Testis (tissue), 5 donors: ENCODE data around the gene C1orf50. TPM values are rescaled to one million over a fixed set of nuclear protein-coding genes. Genes with fewer than 3 reads are reported as not detected.
"Not testable (repeated sequence)": the region's sequence is repeated elsewhere in the genome, so short reads cannot be mapped to it uniquely, and the experiment has no call there.

Source experiments
- DNase-seq: peaks from one replicate; pipeline ENCODE4 v3.0.0-alpha.2; 2019
- H3K27ac ChIP-seq, 2 donors: fragments of 200-600 bp; sonication (generic); one replicate each; pipeline ENCODE4 v1.5.1; 2019
- H3K27me3 ChIP-seq: fragments of 200-600 bp; sonication (generic); one replicate; pipeline ENCODE4 v1.5.1; 2019
- H3K36me3 ChIP-seq: fragments of 200-600 bp; sonication (generic); one replicate; pipeline ENCODE4 v1.5.1; 2017; ENCODE audit warnings: low read depth; ENCODE audit errors: missing control alignments
- H3K4me1 ChIP-seq: fragments of 200-600 bp; sonication (generic); one replicate; pipeline ENCODE4 v1.5.1; 2019
- H3K4me3 ChIP-seq, 2 donors: fragments of 200-600 bp; sonication (generic); one replicate each; pipeline ENCODE4 v1.5.1; 2017 to 2019
- H3K9me3 ChIP-seq: fragments of 200-600 bp; sonication (generic); one replicate; pipeline ENCODE4 v1.5.1; 2017
- POLR2A ChIP-seq: fragments of 450-650 bp; IDR thresholded peaks from one replicate; pipeline ENCODE4 v1.6.1; 2017; ENCODE audit warnings: antibody characterized with exemption, mild to moderate bottlenecking, moderate library complexity
- WGBS, 2 donors: methylation state at CpG; one replicate each; pipeline ENCODE4 v1.1.5; 2018; 5-methylcytosine and 5-hydroxymethylcytosine counted together
- intact Hi-C: fragments of 100-400 bp; cut with DNase I; formaldehyde crosslinking; loops from one replicate; pipeline ENCODE4 v1.15.1; 2023; ENCODE audit warnings: low total_unique reads
- long read RNA-seq, 2 donors: transcript quantifications; one replicate each; lab custom pipeline, GENCODE V29; 2026
- polyA plus RNA-seq: library from polyadenylated mRNA; stranded (reverse); fragments of 350-450 nt; fragmentation: Illumina TruSeq; extraction: RNeasy Lipid Tissue Mini Kit (QIAGEN cat#74804); gene quantifications from one replicate; pipeline ENCODE4 v1.2.3, GENCODE V29; 2014; ENCODE audit warnings: low read depth, low replicate concordance; ENCODE audit not compliant: insufficient read depth
- total RNA-seq, 2 donors: library from RNA; depleted of rRNA; stranded (reverse); fragments of >200 nt; gene quantifications; one replicate each; pipeline ENCODE4 v1.2.3, GENCODE V29; 2016
- TF ChIP-seq, protein P1 (sequence below), 3 experiments: fragments of 450-650 bp in 2 of 3; fragments of 200-600 bp in 1 of 3; sonication (generic) in 1 of 3; IDR thresholded peaks; one replicate each; pipeline ENCODE4 v1.5.1; 2016 to 2019; ENCODE audit warnings: antibody characterized with exemption in 3 of 3, mild to moderate bottlenecking in 2 of 3, moderate library complexity in 1 of 3

C1orf50 gene
- total RNA-seq (10 to 100 TPM in 1 of 2 donors, 1 to 10 TPM in 1; 9.4 to 10.2 TPM), polyA plus RNA-seq (21.8 TPM)
- long read RNA-seq, donor 1, full-length matches to known transcripts: 13 of 13 reads
- long read RNA-seq, donor 1, partial matches to known transcripts: 0 of 13 reads
- long read RNA-seq, donor 1, other reads (novel, unspliced or antisense): 0 of 13 reads
- long read RNA-seq, donor 2, full-length matches to known transcripts: 3 of 8 reads
- long read RNA-seq, donor 2, partial matches to known transcripts: 0 of 8 reads
- long read RNA-seq, donor 2, other reads (novel, unspliced or antisense): 5 of 8 reads

DNA sequence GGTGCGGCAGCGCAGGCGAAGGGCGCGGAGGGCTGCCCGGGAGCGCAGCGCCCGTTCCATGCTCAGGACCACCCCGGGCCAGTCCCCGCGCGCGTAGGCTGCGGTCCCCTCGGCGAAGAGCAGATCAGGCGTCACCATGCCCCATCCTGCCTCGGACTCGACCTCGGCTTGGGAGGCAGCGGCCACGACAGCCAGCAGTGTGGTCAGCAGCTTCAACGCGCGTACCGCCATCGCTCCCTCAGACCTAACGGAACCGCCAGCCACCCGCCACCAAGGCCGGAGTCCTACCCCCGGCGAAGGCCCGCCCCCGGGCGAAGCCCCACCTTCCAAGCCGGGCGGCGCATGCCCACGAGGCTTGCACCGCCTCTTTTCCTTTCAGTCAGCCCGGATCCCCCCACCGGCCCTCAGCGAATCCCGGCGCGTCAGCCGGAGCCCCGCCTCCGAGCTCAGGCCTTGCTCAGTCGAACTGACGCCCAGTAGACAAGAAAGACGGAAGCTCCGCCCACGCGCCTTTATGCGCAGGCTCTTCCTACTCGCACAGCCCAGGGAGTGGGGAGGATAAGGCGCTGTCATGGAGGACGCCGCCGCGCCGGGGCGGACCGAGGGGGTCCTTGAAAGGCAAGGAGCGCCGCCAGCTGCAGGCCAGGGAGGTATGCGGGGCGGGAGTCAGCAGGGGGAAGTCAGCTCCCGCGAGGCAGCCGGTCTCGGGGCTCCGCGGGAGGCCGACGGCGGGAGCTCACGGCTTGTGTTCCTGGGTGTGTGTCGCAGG lies at the start of gene C1orf50, which contains the start of gene P3H1:
Gene C1orf50, plus strand, starts transcription at position 509 of the 769 bp plus-strand sequence. Its CDS starts 63 bp downstream, at position 572.
Gene P3H1, minus strand, starts transcription at position 288 of the 769 bp plus-strand sequence. Its CDS starts 57 bp downstream, at position 231.
- H3K4me1 ChIP-seq: peaks cover 13% of the 10 kb centered on the region
- intact Hi-C loops: no loop called here
- H3K9me3 ChIP-seq: no peaks in the 10 kb centered on the region
- no peaks in the 10 kb centered on the region for H3K36me3 ChIP-seq
- DNase-seq: peak; percentile 100
- 0 to 1% methylated on average over 4 to 70 of the region's 82 CpGs for WGBS, 2 donors
- H3K4me3 ChIP-seq: peak within 1 kb of the TSS; percentile 90 to 94
- TF ChIP-seq, protein P1, sequence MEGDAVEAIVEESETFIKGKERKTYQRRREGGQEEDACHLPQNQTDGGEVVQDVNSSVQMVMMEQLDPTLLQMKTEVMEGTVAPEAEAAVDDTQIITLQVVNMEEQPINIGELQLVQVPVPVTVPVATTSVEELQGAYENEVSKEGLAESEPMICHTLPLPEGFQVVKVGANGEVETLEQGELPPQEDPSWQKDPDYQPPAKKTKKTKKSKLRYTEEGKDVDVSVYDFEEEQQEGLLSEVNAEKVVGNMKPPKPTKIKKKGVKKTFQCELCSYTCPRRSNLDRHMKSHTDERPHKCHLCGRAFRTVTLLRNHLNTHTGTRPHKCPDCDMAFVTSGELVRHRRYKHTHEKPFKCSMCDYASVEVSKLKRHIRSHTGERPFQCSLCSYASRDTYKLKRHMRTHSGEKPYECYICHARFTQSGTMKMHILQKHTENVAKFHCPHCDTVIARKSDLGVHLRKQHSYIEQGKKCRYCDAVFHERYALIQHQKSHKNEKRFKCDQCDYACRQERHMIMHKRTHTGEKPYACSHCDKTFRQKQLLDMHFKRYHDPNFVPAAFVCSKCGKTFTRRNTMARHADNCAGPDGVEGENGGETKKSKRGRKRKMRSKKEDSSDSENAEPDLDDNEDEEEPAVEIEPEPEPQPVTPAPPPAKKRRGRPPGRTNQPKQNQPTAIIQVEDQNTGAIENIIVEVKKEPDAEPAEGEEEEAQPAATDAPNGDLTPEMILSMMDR (IDR thresholded peaks at IDR 0.05): no peak
- TF ChIP-seq POLR2A: peak; percentile 88
- peak within 1 kb of the TSS; percentile 83 to 91 for H3K27ac ChIP-seq
- no peaks in the 10 kb centered on the region for H3K27me3 ChIP-seq

DNA sequence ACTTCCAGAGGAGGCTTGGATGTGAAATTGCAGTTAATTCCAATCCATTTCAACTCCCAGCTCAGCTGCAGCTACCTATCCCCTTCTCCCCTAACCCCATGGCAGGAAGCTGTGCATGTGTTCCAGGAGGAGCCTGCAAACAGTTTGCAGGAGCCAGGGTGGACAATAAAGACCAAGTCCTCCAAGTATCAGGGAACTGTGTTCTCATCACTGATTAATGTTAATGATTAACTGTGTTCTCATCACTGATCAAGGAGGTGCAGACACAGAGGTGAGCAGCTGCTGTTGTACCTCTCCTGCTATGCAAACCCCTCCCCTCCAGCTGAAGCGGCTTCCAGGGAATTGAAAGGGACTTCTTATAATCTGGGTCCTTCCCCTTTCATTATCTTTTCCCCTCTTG lies 46.2 kb upstream of the C1orf50 start:
- DNase-seq: no peak
- intact Hi-C loops: no loop called here
- Histone ChIP-seq H3K9me3 (no peaks in the 10 kb centered on the region), H3K27ac (no peak overlapping the region), H3K4me1 (no peaks in the 10 kb centered on the region), H3K36me3 (no peaks in the 10 kb centered on the region), H3K27me3 (no peaks in the 10 kb centered on the region), H3K4me3 (no peak overlapping the region)
- no peak for TF ChIP-seq POLR2A
- TF ChIP-seq, protein P1 (IDR thresholded peaks at IDR 0.05): no peak
- WGBS, 2 donors: 89 to 92% methylated on average over 1 of the region's 1 CpG

DNA sequence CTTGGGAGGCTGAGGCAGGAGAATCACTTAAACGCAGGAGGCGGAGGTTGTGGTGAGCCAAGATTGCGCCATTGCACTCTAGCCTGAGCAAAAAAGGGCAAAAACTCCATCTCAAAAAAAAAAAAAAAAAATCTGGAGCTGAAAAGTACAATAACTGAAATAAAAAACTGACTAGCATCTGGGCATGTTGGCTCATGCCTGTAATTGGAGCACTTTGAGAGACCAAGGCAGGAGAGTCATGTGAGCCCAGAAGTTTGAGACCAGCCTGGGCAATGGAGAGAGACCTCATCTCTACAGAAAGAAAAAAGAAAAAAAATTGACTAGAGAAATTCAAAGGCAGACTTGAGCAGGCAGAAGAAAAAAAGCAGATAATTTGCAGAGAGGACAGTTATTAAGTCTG lies 45.1 kb upstream of the C1orf50 start:
- no peaks in the 10 kb centered on the region for H3K9me3 ChIP-seq
- TF ChIP-seq, protein P1 (IDR thresholded peaks at IDR 0.05): no peak
- TF ChIP-seq POLR2A: no peak
- H3K27ac ChIP-seq: no peak overlapping the region
- no peaks in the 10 kb centered on the region for H3K4me1 ChIP-seq
- no peak overlapping the region for H3K4me3 ChIP-seq
- intact Hi-C loops: no loop called here
- DNase-seq: no peak
- H3K36me3 ChIP-seq: no peaks in the 10 kb centered on the region
- 92 to 97% methylated on average over 3 of the region's 3 CpGs for WGBS, 2 donors
- no peaks in the 10 kb centered on the region for H3K27me3 ChIP-seq

DNA sequence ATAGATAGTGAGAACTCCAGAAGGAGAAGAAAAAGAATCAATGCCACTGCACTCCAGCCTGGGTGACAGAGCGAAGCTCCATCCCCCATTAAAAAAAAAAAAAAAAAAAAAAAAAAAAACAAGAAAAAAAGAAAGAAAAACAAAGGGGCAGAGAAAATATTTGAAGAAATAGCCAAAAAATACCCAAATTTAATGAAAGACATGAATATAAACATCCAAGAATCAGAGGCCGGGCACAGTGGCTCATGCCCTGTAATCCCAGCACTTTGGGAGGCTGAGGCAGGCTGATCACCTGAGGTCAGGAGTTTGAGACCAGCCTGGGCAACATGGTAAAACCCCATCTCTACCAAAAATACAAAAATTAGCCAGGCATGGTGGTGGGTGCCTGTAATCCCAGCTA lies 44.6 kb upstream of the C1orf50 start:
- WGBS, 2 donors: 83 to 96% methylated on average over 2 of the region's 2 CpGs
- H3K27me3 ChIP-seq, H3K9me3 ChIP-seq, H3K4me3 ChIP-seq, H3K36me3 ChIP-seq, DNase-seq, H3K27ac ChIP-seq, H3K4me1 ChIP-seq, intact Hi-C loops: not testable (repeated sequence)

DNA sequence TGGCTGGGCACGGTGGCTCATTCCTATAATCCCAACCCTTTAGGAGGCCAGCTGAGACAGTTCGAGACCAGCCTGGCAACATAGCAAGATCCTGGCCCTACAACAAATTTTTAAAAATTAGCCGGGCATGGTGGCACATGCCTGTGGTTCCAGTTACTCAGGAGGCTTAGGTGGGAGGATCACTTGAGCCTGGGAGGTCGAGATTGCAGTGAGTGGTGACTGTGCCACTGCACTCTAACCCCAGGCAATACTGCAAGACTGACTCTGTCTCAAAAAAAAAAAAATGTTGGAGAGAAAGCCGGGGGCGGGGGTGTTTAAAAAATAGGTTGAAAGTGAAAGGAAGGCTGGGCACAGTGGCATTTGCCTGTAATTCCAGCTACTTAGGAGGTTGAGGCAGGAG lies 43.5 kb upstream of the C1orf50 start:
- Histone ChIP-seq H3K36me3 (no peaks in the 10 kb centered on the region), H3K9me3 (no peaks in the 10 kb centered on the region), H3K4me3 (no peak overlapping the region), H3K27me3 (no peaks in the 10 kb centered on the region), H3K27ac (no peak overlapping the region), H3K4me1 (no peaks in the 10 kb centered on the region)
- TF ChIP-seq, protein P1 (IDR thresholded peaks at IDR 0.05): no peak
- no peak for TF ChIP-seq POLR2A
- intact Hi-C loops: no loop called here
- 83 to 88% methylated on average over 6 of the region's 6 CpGs for WGBS, 2 donors
- DNase-seq: peak; percentile 1

DNA sequence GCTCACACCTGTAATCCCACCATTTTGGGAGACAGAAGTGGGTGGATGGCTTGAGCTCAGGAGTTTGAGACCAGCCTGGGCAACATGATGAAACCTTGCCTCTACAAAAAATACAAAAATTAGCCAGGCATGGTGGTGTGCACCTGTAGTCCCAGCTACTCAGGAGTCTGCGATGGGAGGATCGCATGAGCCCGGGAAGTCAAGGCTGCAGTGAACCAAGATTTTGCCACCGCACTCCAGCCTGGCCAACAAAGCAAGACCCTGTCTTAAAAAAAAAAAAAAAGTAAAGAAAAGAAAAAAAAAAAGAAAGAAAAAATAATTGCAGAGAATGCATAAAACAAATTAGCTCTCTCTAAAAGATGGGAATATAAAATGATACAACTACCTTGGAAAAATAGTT lies 41.2 kb upstream of the C1orf50 start:
- whole genome bisulfite sequencing, 2 donors: 92 to 96% methylated on average over 4 of the region's 4 CpGs
- H3K27me3 ChIP-seq, intact Hi-C loops, H3K4me1 ChIP-seq, H3K27ac ChIP-seq, H3K9me3 ChIP-seq, H3K4me3 ChIP-seq, DNase-seq, H3K36me3 ChIP-seq: not testable (repeated sequence)
